MM.1S (cell line): ENCODE data around the gene PRPH2.
A peak's percentile ranks its signal among the peaks of the same experiment; 100 is the strongest.

ENCODE experiments used
- DNase-seq: peaks from one replicate; pipeline ENCODE4 v3.0.0-alpha.2; 2015
- H2AFZ ChIP-seq: fragments of 300-600 bp; sonication (generic); 2 replicates; pipeline ENCODE4 v1.6.0; 2016; ENCODE audit warnings: antibody characterized with exemption, low read length
- H3F3A ChIP-seq: fragments of 300-600 bp; sonication (generic); 2 replicates; pipeline ENCODE4 v1.6.1; 2016; ENCODE audit warnings: mild to moderate bottlenecking, antibody characterized with exemption, low read length, moderate library complexity, mixed read lengths; ENCODE audit not compliant: insufficient read depth
- H3K27ac ChIP-seq: fragments of 300-600 bp; sonication (generic); 2 replicates; pipeline ENCODE4 v1.5.1; 2016; ENCODE audit warnings: mild to moderate bottlenecking, low read length
- H3K27me3 ChIP-seq: fragments of 300-600 bp; sonication (generic); replicated peaks from 2 replicates; pipeline ENCODE4 v1.6.0; 2016; ENCODE audit warnings: low read length; ENCODE audit not compliant: insufficient read depth
- H3K36me3 ChIP-seq: fragments of 300-600 bp; sonication (generic); replicated peaks from 2 replicates; pipeline ENCODE4 v1.6.1; 2016; ENCODE audit warnings: mild to moderate bottlenecking, low read length, mixed read lengths; ENCODE audit not compliant: insufficient read depth
- H3K4me1 ChIP-seq: fragments of 300-600 bp; sonication (generic); 2 replicates; pipeline ENCODE4 v1.6.1; 2016; ENCODE audit warnings: low read length, mixed read lengths
- H3K4me2 ChIP-seq: fragments of 300-600 bp; sonication (generic); 2 replicates; pipeline ENCODE4 v1.6.0; 2016; ENCODE audit warnings: low read depth, low read length
- H3K4me3 ChIP-seq: fragments of 300-600 bp; sonication (generic); 2 replicates; pipeline ENCODE4 v1.5.1; 2016; ENCODE audit warnings: low read length, mixed read lengths
- H3K79me2 ChIP-seq: fragments of 300-600 bp; sonication (generic); 2 replicates; pipeline ENCODE4 v1.6.1; 2016; ENCODE audit warnings: mixed run types, low read length, mixed read lengths
- H3K9ac ChIP-seq: fragments of 300-600 bp; sonication (generic); 2 replicates; pipeline ENCODE4 v1.6.1; 2016; ENCODE audit warnings: low read length, mixed read lengths
- H3K9me2 ChIP-seq: fragments of 300-600 bp; sonication (generic); replicated peaks from 2 replicates; pipeline ENCODE4 v1.6.1; 2016; ENCODE audit warnings: mild to moderate bottlenecking, low read length, mixed read lengths; ENCODE audit not compliant: insufficient read depth
- H3K9me3 ChIP-seq: fragments of 300-600 bp; sonication (generic); replicated peaks from 2 replicates; pipeline ENCODE4 v1.6.1; 2016; ENCODE audit warnings: mild to moderate bottlenecking, low read length, mixed read lengths; ENCODE audit not compliant: insufficient read depth
- H4K20me1 ChIP-seq: fragments of 300-600 bp; sonication (generic); 2 replicates; pipeline ENCODE4 v1.6.1; 2016; ENCODE audit warnings: mild to moderate bottlenecking, low read length, moderate library complexity, mixed read lengths; ENCODE audit not compliant: insufficient read depth
- EZH2 ChIP-seq: fragments of 300-600 bp; sonication (generic); optimal IDR thresholded peaks from 2 replicates; pipeline ENCODE3; 2017; ENCODE audit warnings: low read depth, mild to moderate bottlenecking, antibody characterized with exemption, low read length, mixed read lengths
- EZH2phosphoT487 ChIP-seq: fragments of 300-600 bp; sonication (generic); IDR thresholded peaks from 2 replicates; pipeline ENCODE4 v1.6.1; 2018; ENCODE audit warnings: antibody characterized with exemption, low read length
- TF ChIP-seq, protein P1 (sequence below): fragments of 300-600 bp; sonication (generic); IDR thresholded peaks from 2 replicates; pipeline ENCODE4 v1.5.1; 2016; ENCODE audit warnings: antibody characterized with exemption, low read length, mixed read lengths

The PRPH2 gene

DNA sequence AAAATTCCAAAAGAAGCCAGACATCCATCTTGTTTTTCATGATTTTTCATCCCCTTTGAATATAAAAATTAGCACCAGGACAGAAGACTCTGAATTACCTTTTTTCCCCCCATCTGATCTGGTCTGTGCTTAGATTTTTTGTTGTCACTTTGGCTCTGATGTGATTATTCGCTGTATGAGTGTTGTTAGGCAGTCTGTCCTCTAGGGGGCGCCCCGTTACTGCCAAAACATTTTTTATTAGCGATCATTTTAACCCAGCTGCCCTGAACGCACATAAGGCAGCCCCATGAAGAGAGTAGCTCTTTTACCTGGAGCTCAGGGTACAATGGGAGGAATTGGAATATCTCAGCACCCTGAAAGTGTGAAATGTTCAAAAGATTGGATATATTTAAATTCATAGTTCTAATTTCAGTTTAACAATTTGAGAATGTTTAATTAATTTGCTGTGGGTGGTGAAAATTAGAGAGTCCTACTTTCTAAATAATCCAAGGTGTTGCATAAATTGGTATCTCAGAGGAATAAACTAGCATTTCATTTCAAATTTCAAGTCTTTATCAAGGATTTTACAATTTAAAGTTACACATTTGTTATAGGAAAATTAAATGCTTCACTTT, 60.8 kb downstream of the PRPH2 start:
- no peak overlapping the region for H2AFZ ChIP-seq
- no peaks in the 10 kb centered on the region for H3K9me2 ChIP-seq
- no peaks in the 10 kb centered on the region for H3K79me2 ChIP-seq
- no peak overlapping the region for H3K4me2 ChIP-seq
- peak; percentile 68 for DNase-seq
- H3K27ac ChIP-seq, result no peak overlapping the region
- no peaks in the 10 kb centered on the region; the same call in 1 of the 2 replicates for H3K36me3 ChIP-seq
- H4K20me1 ChIP-seq, result no peaks in the 10 kb centered on the region
- no peak overlapping the region for H3K4me3 ChIP-seq
- no peaks in the 10 kb centered on the region for H3K4me1 ChIP-seq
- peaks cover 3% of the 10 kb centered on the region; the same call in 1 of the 2 replicates for H3F3A ChIP-seq
- no peaks in the 10 kb centered on the region for H3K9me3 ChIP-seq
- H3K9ac ChIP-seq, result no peak overlapping the region
- no peaks in the 10 kb centered on the region for H3K27me3 ChIP-seq
- TF ChIP-seq, protein P1, sequence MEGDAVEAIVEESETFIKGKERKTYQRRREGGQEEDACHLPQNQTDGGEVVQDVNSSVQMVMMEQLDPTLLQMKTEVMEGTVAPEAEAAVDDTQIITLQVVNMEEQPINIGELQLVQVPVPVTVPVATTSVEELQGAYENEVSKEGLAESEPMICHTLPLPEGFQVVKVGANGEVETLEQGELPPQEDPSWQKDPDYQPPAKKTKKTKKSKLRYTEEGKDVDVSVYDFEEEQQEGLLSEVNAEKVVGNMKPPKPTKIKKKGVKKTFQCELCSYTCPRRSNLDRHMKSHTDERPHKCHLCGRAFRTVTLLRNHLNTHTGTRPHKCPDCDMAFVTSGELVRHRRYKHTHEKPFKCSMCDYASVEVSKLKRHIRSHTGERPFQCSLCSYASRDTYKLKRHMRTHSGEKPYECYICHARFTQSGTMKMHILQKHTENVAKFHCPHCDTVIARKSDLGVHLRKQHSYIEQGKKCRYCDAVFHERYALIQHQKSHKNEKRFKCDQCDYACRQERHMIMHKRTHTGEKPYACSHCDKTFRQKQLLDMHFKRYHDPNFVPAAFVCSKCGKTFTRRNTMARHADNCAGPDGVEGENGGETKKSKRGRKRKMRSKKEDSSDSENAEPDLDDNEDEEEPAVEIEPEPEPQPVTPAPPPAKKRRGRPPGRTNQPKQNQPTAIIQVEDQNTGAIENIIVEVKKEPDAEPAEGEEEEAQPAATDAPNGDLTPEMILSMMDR, result peak; percentile 87
- no peak for TF ChIP-seq EZH2

DNA sequence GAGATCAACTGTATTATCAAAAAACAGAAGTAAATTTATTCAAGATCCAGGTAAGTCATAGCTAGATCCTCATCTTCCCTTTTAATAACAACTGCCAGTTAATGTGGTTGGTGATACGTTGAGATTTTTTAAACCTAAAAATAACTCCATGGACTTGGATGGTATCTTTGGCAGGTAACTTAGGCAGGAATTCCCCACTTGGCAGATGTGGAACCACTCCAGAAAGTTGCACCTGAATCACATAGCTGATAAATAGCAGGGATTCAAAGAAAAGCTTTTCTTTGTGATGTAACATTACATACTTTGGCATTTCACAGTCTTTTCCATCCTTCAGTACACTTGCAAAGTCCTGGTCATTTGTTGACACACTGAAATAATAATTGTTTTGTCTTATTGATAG, 62.6 kb downstream of the PRPH2 start:
- Histone ChIP-seq H3K4me1 (no peaks in the 10 kb centered on the region), H3K36me3 (no peaks in the 10 kb centered on the region; the same call in 1 of the 2 replicates), H3K9me3 (no peaks in the 10 kb centered on the region), H3K27me3 (no peaks in the 10 kb centered on the region), H3K79me2 (no peaks in the 10 kb centered on the region), H3F3A (peaks cover 3% of the 10 kb centered on the region; the same call in 1 of the 2 replicates), H4K20me1 (no peaks in the 10 kb centered on the region), H2AFZ (no peak overlapping the region), H3K4me2 (no peak overlapping the region), H3K27ac (no peak overlapping the region), H3K9ac (no peak overlapping the region), H3K9me2 (no peaks in the 10 kb centered on the region), H3K4me3 (no peak overlapping the region)
- no peak for TF ChIP-seq EZH2
- no peak for TF ChIP-seq EZH2phosphoT487
- TF ChIP-seq, protein P1, result no peak
- no peak for DNase-seq

DNA sequence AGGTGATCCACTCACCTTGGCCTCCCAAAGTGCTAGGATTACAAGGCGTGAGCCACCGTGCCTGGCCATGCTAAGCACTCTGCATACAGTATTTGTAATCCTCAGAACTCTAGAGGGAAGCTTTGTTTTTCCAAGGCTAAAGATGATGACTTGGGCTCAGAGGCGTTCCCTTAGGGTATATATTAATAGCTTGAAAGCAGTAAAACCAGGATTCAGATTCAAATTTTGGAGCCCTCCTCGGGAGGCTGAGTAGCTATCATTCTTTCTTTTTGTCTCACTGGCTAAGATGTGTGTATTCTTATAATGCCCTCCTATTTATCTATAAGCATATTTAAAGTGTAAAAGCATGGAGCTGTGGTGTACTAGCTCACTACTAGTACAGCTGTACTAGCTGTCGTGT, 68.5 kb downstream of the PRPH2 start:
- H3K4me2 ChIP-seq, result no peak overlapping the region
- no peaks in the 10 kb centered on the region for H3K9me3 ChIP-seq
- H3K79me2 ChIP-seq, result no peaks in the 10 kb centered on the region
- no peaks in the 10 kb centered on the region for H3K4me1 ChIP-seq
- no peaks in the 10 kb centered on the region for H3K27me3 ChIP-seq
- DNase-seq, result no peak
- no peaks in the 10 kb centered on the region for H3F3A ChIP-seq
- no peak overlapping the region for H3K9ac ChIP-seq
- H3K36me3 ChIP-seq, result no peaks in the 10 kb centered on the region; the same call in 1 of the 2 replicates
- no peaks in the 10 kb centered on the region for H3K9me2 ChIP-seq
- no peaks in the 10 kb centered on the region for H4K20me1 ChIP-seq
- H2AFZ ChIP-seq, result no peak overlapping the region
- H3K4me3 ChIP-seq, result no peak overlapping the region
- TF ChIP-seq, protein P1, result no peak
- H3K27ac ChIP-seq, result no peak overlapping the region
